HG02588 (cell line): ENCODE results near the gene GLRX2.

Experiments
- ATAC-seq: cut with Tn5 transposase; IDR thresholded peaks from one replicate; pipeline ENCODE4 v1.9.1; 2021; ENCODE audit warnings: mild to moderate bottlenecking, moderate library complexity; ENCODE audit not compliant: unreplicated experiment

GLRX2 gene

DNA sequence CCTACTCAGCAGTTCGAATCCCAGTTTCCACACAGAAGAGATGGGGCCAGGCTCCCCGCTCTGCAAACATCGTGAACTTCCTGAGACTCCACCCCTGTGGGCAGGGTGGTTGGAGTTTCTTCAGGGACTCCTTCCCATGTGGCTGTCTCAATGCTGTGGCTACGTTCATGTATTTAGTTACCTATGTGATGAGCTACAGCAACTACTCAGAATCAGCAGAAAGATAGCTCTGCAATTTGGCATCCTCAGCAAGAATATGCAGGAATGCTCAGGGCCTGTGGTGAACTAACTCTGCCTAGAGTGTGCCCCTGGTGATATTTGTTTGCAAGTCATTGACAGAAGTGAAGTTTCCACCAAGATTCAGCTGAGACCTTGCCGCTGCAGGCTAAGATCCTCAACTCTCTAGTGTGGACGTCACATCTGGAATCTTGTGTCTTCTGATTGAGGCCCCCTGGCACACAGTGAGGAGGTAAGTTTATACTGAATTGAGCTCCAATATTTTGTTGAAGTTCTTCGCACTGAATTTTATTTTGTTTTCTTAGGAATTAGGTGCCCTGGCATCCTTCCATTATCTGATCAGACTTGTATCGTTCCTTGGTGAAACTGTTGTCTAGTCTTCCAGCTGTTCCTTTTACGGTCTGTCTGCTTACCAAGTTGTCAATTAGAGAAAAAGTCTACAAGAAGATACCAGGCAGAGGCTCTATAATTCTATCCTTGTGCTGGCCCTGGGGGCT is 8.2 kb upstream of the GLRX2 start:
- ATAC-seq = no peak

DNA sequence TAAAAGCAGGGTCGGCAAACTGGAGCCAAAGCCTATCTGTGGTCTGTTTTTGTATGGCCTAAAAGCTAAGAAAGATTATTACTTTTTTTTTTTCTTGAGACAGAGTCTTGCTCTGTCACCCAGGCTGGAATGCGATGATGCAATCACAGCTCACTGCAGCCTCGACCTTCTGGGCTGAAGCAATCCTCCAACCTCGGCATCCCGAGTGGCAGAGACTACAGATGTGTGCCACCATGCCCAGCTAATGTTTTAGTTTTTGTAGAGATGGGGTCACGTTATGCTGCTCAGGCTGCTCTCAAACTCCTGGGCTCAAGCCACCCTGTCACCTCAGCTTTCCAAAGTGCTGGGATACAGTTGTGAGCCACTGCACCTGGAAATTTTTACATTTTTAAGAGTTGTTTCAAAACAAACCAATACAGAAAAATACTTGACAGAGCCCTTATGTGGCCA is 6.5 kb upstream of the GLRX2 start:
- peak; percentile 19 for ATAC-seq

DNA sequence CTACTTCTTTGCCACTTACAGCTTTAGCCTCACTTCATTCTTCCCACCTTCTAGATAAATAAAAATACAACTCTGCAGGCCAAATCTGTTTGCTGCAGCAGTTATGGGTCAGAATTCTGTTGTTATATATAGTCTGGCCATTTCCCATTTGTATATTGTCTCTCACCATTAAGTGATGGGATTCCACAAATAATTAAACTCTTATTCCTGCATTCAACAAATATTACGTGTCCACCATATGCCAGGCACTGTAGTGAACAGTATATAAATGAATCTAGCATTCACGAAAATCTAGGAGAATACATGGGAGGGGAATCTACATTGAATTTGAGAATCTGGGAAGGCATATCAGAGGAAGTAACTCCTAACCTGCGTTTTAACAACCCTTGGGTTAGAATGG is 5.7 kb upstream of the GLRX2 start:
- ATAC-seq = no peak

DNA sequence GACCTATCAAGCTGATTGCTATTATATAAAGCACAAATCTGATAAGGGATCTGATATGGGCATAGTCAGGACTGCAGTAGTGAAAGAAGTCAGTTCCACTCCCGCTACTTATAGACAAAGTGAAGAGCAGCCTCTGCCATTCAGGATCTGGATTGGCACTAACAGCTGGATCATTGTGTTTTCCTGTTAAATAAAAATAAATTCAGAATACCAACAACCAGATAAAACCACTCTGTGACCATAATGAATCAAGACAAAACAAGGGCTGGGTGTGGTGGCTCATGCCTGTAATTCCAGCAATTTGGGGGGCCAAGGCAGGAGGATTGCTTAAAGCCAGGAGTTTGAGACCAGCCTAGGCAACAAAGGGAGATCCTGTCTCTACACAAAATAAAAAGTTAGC is 5.0 kb upstream of the GLRX2 start:
- no peak for ATAC-seq

DNA sequence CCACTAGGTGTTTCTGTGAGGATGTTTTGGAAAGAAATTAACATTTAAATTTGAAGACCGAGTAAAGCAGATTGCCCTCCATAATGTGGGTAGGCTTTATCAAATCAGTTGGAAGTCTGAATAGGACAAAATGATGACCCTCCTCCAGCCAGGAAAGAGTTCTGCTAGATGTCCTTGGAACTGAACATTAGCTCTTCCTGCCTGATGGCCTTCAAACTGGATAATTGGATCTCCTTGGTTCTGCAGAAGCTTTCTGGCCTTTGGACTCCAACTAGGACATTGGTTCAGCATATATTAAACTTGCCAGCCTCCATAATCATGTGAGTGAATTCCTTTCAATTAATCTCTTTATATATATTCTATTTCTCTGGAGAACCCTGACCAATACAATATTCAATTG is 4.4 kb upstream of the GLRX2 start:
- ATAC-seq = no peak

DNA sequence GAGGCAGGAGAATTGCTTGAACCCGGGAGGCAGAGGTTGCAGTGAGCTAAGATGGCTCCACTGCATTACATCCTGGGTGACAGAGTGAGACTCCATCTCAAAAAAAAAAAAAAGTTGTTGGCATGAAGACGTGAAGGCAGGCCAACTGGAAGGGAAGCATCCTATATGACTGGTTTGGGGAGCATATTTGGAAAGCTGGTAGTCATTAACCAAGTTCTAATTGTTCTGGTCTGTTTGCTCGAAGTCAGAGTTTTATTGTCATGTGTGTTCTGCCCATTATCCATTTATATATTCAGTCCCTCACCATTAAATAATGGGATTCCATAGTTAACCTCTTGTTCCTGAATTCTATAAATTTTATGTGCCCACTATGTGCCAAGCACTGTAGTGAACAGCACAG is 3.3 kb upstream of the GLRX2 start:
- no peak for ATAC-seq

DNA sequence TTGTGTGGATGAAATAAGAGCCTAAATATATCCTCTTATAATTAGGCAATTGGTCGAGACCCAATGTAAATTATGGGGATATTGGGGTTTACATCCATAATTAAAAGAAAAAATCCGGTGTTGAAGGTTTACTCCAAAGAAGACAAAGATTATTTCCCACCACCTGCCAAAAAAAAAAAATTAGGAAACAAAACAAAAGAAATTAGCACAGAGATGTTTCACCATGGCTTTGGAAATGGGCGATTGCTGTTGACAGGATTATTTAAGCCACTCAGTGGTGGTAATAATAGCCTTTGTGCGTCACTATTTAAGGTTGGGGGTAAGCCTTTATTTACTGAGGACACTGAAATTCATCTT is 585 bp upstream of the GLRX2 start:
- no peak for ATAC-seq

DNA sequence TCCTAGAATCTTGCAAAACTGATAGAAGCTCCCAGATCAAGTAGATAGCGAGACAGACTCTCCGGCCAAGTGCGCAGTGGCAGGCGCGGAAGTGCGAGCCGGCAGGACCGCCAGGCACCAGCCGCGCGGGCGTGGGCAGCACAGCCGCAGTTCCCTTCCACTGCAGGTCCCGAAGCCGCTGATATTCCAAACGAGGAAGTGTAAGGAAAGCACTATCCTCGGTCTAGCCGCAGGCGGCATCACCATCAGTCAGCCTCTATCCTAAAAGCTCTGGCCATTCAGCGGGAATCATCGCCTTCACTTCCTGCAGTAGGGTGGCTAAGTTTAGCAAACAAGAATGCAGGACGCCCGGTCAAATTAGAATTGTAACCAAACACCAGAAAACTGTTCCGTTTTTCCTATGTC is 710 bp downstream of the GLRX2 start:
- ATAC-seq = peak; percentile 39

DNA sequence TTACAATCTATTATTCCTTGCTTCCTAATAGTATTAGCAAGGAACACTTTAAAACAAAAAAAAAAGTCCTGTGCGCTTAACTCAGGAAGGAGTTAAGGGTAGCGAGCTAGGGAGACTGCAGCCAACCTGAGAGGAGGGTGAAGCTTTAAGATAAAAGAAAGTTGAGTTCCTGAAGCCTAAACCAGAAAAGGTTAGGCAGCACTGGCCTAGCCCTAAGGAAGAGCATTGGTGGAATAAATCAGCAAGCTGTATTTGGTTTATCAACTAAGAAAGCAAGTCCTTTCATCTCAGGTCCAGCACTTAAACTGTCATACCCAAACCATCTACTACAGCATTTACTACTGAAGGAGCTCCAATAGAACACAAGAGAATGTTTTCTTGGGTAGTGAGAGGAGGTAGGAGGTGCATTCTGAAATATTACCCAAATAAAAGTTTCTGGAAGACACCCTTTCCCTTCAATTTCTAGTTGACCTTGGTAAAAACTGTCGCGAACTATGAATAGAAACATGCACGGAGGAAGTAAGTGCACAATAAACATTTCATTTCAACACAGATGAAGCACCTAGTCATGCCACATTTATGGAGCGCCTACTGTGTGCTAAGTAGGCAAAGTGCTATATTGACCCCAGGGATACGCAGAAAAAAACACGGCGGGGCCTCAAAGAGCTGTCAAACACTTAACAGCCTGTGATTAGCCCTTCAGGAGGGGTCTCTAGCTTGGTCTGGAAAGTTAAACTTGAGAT is 1.3 kb downstream of the GLRX2 start:
- no peak for ATAC-seq

DNA sequence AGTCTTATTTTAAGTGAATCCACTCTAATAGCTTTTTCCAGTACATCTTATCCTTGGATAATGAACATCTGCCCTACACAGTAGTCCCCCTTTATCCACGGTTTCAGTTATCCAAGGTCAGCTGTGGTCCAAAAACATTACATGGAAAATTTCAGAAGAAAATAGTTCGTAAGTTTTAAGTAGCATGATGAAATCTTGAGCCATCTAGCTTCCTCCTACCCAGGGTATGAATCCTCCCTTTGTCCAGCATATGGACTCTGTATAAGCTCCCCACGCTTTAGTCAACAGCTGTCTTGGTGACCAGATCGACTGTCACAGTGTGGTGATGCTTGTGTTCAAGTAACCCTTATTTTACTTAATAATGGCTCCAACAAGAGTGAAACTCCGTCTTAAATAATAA is 2.6 kb downstream of the GLRX2 start:
- ATAC-seq = no peak

DNA sequence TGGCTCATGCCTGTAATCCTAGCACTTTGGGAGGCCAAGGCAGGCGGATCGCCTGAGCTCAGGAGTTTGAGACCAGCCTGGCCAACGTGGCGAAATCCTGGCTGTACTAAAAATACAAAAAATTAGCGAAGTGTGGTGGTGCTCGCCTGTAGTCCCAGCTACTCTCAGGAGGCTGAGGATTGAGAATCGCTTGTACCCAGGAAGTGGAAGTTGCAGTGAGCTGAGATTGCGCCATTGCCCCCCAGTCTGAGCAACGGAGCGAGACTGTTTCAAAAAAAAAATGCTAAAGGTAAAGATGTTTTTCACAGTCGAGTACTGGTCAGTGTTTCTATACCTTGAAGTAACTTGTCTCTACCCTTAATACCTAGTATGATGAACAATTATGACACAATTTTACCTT is 11.1 kb downstream of the GLRX2 start:
- no peak for ATAC-seq

DNA sequence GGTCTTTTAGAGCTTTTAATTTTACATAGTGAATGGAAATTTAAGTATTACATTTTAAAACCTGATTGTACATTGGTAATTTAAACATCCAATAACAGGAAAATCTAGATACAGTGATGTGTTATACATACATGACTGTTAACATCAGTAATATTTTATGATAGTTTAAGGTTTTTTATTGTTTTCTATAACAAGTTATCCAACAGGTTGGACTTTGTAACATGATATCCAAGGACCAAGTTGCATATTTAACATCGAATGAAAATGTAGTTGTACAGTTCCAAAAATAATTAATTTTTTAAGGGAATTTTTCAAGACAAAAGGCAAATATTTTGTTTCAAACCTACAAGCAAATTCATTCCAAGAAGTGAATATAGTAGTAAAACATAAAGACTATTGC is 14.3 kb downstream of the GLRX2 start:
- ATAC-seq = no peak

DNA sequence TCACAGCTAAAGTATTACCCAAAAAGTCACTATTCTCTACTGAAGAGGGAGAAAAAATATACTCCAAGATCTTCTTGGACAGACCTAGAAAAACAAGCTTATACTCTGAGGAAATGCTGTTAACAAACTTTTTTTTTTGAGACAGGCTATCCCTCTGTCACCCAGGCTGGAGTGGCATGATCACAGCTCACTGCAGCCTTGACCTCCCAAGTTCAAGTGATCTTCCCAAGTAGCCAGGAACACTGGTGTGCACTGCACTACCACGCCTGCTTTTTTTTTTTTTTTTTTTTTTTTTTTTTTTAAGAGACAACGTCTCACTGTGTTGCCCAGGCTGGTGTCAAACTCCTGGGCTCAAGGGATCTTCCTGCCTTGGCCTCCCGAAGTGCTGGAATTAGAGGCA is 17.3 kb downstream of the GLRX2 start:
- ATAC-seq = no peak

DNA sequence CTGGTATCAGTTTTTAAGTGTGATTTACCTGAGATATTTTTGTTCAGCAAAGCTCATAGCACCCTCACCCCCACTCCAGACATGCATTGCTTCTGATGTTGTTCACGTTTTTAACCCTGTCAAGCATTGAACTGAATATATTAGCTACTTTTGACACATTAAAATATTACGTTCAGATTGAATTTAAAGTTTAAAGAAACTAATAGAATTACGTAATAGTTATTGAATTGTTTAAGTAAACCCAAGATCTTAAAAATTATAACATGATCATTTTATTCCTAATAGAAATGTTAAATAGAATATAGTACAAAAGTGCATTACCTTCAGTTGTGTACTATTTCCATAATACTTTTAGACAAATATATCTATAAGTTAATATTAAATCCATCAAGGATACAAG is 18.9 kb downstream of the GLRX2 start:
- ATAC-seq = no peak

DNA sequence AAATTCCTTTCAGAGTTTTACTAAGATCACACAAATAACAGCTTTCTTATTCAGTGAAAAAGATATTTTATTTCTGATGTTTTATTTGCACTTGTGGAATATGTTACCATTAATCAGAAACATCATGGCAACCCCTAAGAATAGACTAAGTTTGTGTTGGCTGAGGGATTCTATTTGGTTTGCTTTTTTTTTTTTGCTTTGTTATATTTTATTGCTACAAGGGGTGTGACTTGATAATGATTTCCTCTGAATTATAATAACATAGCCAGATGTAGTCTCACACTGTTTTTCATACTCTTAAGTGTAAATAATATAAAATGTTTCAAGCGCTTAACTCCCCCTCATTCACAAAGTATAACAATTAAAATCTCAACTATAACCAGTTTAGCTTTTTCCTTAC is 20.0 kb downstream of the GLRX2 start:
- no peak for ATAC-seq

DNA sequence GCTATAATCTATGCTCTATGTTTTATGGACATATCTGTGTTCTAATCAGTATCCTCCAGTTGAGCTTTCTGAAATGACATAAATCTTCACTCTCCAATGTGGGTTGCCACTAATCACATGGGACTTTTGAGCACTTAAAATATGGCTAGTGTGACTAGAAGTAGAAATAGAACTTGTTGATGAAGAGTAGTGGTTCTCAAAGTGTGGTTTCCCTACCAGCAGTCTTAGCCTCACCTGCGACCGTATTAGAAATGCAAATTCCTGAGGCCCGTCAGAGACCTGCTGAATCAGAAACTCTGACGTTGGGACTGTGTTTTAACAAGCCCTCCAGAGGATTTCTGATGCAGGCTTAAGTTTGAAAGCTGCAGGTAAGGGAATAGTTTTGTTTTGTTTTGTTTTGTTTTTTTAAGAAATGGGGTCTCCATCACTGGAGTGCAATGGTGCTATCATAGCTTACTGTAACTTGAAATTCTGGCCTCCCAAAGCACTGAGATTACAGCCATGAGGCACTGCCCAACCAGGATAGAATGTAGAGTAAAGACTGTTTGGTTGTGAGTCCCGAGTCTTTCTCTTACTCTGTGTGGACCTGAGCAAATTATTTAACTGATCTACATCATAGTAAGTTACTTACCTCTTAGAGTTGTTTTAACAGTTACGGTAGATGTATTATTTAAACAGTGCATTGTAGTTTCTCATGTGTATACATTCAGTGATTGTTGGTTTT is 21.7 kb downstream of the GLRX2 start:
- ATAC-seq = peak; percentile 92

DNA sequence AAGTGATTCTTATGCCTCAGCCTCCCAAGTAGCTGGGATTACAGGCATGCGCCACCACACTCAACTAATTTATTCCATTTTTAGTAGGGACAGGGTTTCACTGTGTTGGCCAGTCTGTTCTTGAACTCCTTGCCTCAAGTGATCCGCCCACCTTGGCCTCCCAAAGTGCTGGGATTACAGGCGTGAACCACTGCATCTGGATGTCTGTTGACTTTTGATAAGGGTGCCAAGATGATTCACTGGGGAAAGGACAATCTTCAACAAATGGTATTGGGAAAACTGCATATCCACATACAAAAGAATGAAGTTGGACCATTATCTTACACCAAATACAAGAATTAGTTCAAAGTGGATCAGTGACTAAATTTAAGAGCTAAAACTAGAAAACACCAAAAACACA is 26.0 kb downstream of the GLRX2 start:
- no peak for ATAC-seq

DNA sequence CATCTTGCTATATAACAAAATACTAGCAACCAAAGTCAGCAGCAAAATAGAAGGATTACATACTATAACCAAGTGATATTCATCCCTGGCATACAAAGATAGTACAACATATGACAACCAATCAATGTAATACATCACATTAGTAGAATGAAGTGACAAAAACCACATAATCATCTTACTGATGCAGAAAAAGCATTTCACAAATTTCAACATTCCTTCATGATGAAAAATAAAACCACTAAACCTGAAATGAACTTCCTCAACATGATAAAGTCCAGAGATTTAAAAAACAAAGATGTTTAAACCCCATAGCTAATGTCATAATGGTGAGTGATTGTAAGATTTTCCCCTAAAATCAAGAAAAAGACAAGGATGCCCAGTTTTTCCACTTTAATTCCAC is 27.2 kb downstream of the GLRX2 start:
- no peak for ATAC-seq

DNA sequence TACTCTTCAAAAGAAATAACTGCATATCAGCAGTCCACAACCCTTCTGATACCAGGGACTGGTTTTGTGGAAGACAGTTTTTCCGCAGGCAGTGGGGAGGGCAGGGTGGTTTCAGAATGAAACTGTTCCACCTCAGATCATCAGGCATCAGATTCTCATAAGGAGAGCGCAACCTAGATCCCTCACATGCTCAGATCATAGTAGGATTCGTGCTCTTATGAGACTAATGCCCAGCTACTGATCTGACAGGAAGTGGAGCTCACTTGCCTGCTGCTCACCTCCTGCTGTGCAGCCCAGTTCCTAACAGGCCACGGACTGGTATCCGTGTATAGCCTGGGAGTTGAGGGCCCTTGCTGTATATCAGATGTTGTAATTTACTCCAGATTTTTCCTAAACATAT is 34.3 kb downstream of the GLRX2 start:
- peak; percentile 79 for ATAC-seq

DNA sequence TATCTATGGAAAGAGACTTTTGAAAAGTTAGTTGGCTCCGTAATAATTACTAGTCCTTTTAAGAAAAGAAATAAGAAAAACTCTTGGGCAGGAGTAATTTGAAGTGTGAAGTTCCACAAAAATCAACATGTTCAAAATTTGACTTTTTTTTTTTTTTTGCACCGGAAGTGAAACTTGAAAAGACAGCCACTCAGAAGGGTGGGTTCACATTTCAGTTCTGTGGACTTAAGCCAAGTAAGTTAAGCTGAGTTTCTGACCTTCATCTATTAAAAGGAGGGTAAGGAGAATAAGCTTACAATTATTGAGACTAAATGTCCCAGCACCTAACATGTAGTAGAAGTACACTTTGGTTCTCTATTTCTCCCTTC is 34.8 kb downstream of the GLRX2 start:
- ATAC-seq = no peak

DNA sequence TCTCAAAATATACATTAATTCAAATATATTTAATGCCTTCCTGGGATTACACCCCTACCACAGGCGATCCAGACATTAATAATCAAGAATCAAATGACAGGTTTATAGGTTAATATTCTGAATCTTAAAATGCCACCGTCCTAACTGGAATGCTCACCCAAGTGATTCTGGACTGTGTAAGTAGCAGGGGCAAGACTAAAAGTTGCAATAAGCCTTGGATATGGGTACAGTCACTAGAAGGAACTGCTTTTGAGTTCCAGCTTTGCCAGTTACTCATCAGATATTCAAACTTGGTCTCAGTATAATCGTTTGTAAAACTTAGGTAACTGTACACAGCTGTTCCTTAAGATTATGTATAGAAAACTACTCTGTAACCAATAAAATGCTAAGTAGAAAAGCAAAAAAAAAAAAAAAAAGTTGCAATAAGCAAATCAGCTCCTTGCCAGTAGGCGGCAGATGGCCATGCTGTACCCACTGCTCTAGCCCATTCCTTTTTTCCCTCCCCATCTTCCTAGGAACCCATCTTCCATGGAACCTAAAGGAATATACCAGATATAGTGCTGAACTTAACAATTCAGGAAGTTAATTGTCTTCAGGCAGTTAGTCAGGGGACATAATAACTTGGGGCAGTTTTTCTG is 35.3 kb downstream of the GLRX2 start:
- peak; percentile 40 for ATAC-seq

DNA sequence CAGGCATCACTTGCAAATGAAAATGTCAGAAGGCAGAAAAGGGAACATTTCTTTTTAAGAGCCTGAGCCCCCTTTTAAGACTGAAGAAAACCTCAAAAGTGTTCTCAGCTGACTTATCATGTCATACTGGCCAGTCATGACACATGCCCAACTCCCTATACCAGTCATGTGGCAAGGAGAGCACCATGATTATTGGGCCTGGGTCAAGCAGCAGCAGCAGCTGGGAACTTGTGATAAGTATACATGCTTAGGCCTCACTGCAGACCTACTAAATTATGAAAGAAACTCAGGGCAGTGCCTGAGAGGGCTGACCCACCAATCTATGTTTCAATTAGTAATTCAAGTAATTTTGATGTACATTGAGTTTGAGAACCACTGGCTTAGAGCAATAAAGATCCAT is 37.2 kb downstream of the GLRX2 start:
- no peak for ATAC-seq
